Natural killer cell treated with Interleukin-12 subunit alpha and Interleukin-12 subunit beta and Interleukin-15 and Interleukin-18, amount 100 ng/mL, for 72 hours (primary cell): Measurements from ENCODE around the gene RPP30. TPM values are rescaled to one million over a fixed set of nuclear protein-coding genes. Genes with fewer than 3 reads are reported as not detected.

Source experiments
- total RNA-seq, 2 donors: library from RNA; stranded (reverse); gene quantifications; one replicate each; pipeline ENCODE4 v1.2.3, GENCODE V29; 2022

Gene RPP30
- total RNA-seq, 2 donors from 2014 or later = 46.9 to 69.7 TPM

Other genes with a start within 250 kb of the RPP30 start
- gene HTR7, start 13.9 kb upstream of the RPP30 start, total RNA-seq = under 1 TPM in 1 of 2 donors, not detected in 1; 0.62 TPM
- not detected for gene ANKRD1, start 49.1 kb downstream of the RPP30 start, total RNA-seq